EH (cell line): ENCODE results near the gene ATG13.

Source experiments
- DNase-seq: peaks from one replicate; pipeline ENCODE4 v3.0.0-alpha.2; 2015; ENCODE audit warnings: low read depth

Gene ATG13

DNA sequence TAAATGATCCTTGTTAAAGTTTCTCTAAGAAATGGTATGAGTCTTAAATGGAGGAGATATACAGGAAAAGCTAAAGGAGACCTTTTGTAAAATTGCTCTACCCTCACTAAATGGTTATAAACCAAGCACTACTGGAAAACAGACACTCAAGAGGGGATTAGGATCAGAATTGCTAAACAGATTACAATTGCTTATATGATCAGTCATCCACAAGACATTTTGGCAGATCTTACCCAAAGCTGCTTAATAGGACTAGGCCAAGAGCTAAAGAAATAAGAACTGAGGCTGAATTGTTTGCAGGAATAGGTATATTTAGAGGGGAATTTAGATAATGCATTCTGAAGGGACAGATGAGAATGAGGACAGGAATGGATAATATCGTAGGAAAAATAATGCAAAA is 9.8 kb upstream of the ATG13 start:
- no peak for DNase-seq

DNA sequence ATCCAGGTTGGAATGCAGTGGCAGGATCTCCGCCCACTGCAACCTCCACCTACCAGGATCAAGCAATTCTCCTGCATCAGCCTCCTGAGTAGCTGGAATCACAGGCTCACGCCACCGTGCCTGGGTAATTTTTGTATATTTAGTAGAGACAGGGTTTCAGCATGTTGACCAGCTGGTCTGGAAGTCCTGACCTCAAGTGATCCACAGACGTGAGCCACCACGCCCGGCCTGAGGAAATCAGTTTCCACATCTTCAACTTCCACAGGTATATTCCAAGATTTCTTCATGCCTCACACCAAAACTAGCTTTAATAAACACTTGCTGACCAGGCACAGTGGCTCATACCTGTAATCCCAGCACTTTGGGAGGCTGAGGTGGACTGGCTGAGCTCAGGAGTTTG is 8.0 kb upstream of the ATG13 start:
- no peak for DNase-seq

DNA sequence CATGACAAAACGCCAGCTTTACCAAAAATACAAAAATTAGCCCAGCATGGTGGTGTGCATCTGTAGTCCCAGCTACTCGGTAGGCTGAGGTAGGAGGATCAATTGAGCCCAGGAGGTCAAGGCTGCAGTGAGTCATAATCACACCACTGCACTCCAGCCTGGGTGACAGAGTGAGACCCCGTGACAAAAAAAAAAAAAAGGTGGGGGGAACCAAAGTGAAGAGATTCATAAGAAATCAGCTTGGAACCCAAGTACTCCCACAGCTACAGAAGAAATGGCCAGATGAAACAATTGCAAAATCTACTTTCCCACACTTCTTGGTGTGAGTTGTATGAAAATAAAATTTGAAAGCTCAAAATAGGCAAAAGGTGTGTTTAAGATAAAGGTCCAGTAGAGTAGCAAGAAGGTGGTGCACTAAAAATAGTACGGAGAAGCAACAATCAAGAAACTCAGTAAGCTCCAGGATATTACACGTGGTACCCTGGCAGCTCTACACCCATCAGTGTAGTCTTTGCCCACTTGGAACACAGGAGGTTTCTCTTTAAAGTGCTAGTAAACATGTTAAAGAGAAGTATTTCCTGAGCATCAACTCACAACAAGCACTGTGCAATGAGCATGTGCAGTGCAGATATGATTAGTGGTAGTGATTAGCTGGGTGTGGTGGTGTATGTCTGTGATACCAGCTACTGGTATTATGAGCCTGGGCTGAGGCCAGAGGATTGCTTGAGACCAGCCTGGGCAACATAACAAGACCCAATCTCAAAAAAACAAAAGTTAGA is 5.6 kb upstream of the ATG13 start:
- DNase-seq, result no peak

DNA sequence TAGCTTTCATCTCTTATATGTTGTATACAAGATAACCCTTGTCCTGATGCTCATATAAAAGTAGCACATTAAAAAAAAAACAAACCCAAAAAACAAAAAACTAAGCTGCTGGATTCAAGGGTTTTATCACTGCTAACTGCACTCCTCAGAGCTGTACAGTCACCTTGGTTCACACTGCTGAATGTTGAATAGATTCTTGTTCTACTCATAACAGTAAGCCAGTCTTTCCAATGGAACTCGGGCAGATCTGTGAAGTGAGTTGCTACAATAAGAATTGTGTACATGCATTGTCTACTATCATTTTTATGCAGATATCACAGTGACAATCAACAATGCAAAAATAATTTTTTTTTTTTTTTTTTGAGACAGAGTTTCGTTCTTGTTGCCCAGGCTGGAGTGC is 5.0 kb upstream of the ATG13 start:
- no peak for DNase-seq

DNA sequence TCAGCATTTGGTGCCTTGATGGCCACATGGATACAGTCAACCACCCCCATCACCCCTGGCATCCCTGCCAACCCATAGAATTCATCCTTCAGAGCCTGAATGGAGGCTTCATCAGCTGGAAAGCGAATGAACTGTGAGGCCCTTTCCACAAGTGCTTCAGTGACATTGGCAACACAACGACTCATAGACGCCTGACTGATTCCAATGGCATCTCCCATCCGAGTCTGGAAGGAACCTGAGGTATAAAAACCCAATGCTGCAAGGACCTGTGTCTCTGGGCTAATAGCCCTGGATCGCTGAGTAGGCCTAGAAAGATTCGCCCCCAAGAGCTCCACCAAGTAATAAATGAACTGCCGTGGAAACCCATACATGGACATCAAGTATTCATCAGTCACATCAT is 1.6 kb upstream of the ATG13 start:
- DNase-seq, result peak; percentile 53

DNA sequence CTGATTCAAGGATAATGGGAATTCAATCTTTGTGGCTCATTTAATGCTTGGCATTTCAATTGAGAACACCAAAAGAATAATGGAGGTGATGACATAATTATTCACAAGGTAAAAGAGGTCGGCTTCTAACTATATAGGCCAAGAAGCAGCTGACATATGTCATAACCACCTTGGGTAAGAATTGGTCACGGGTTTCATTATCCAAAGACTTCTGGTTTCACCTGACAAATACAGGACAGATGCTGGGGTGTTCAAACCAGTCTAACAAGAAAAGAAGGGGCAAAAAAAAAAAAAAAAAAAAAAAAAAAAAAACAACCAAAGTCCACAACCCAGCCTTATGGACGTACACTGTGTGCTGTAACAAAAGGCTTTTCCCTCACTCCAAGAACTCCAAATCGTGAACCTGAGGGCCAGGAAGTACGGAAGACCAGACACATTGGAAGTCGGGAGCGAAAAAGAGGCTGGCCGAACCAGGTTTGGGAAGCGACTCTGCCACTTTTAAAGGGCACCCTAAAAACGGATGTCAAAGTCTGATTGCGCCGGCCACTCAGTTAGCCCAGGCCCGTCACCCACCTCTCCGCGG is 711 bp upstream of the ATG13 start:
- DNase-seq, result peak; percentile 9

DNA sequence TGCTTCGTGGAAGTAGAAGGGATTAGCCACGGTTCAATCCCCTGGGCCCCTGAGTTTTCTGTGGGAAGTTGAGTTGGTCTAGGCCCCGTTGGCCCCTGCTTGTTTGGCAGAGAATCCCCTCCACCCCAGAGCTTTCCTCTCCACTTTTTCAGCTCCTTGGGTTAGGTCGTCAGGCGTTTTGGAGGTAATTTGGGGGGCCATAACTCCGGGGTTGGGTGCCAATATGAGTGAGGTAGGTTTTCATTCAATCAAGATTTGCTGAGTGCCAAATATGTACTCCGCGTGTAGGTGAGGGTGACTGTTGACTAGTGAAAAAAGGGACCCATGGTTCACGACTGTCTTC is 590 bp downstream of the ATG13 start:
- no peak for DNase-seq

DNA sequence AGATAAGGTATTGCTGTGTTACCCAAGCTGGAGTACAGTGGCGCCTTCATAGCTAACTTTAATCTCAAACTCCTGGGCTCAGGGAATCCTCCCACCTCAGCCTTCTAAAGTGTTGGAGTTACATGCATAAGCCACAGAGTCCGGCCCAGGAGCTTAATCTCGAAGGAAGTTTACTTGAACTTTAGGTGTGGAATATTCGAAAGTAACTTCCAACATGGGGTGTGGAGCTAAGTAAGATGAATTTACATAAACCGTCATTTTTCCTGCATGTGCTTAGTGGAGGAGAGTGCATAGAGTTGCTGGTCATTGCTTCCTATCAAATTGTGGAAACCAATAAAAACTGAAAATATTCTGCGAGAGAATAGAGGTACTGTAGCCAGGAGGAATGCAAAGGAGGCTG is 1.5 kb downstream of the ATG13 start:
- DNase-seq, result no peak

DNA sequence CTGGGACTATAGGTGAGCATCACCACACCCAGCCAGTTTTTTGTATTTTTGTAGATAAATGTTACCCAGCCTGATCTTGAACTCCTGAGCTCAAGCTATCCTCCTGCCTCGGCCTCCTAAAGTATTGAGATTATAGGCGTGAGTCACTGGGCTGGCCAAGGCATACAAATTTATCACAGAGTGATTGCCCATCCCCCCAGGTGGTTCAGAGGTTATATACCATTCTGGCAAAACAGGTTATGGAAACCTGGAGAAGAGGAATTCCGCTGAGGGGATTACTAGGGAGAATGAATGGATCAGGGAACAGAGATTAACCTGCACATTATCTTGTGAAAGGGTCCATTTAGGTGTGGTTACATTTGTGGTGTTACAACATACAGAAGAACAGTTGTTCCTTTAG is 8.1 kb downstream of the ATG13 start:
- no peak for DNase-seq

DNA sequence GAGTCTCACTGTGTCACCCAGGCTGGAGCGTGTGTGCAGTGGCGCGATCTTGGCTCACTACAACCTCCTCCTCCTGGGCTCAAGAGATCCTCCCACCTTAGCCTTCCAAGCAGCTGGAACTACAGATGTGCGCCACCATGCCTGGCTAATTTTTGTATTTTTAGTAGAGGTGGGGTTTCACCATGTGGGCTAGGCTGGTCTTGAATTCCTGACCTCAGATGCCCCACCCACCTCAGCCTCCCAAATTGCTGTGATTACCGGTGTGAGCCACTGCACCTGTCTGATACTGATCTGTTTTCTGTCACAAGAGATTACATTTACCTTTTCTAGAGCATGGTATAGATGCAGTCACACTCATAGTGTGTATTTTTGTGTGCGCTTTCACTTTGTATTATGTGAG is 11.6 kb downstream of the ATG13 start:
- no peak for DNase-seq

DNA sequence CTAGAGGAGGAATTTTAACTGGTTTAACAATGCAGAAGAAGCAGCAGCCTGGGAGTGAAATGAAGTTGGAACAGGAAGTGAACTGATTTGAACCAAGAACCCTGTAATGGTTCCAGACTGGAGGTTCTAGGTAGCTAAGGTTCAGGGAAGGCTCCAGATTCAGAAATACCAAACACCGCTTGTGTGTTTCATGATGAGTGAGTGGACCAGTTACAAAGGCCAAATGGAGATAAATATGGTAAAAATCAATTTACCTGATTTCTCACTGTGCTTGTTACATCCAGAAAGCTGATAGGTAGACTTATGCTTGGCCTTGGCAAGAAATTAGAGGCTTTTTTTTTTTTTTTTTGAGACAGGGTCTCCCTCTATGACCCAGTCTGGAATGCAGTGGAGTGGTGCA is 12.9 kb downstream of the ATG13 start:
- DNase-seq, result no peak

DNA sequence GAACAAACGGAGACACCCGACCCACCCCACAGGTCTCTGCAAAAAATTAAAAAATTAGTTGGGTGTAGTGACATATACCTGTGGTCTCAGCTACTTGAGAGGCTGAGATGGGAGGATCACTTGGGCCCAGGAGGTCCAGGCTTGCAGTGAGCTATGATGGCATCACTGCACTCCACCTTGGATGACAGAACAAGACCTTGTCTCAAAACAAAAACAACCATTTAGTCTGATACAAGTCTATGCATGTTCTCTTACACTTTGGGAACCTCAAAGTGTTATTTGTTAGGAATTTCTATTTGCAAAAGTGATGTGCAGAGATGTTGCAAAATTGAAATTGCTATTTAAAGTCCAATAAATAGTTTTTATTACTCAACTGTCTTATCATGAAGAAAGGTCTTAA is 14.3 kb downstream of the ATG13 start:
- DNase-seq, result no peak

DNA sequence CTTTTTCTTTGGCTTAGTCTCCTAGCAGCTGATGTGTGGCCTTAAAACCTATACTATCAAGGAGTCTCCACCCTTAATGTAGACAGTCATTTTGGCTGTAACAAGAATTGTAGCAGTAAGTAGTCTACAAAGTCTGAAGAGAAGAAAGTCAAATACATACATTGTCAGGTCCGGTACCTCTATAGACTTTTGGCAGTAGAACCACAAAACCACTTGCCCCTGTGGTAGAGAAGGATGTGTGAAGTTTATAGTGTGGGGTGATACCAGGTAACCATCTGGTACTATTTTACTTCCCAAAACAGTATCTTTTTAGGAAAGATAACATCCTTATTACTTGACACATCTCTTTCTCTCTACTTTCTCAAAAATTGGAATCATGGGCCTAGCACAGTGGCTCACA is 15.1 kb downstream of the ATG13 start:
- no peak for DNase-seq

DNA sequence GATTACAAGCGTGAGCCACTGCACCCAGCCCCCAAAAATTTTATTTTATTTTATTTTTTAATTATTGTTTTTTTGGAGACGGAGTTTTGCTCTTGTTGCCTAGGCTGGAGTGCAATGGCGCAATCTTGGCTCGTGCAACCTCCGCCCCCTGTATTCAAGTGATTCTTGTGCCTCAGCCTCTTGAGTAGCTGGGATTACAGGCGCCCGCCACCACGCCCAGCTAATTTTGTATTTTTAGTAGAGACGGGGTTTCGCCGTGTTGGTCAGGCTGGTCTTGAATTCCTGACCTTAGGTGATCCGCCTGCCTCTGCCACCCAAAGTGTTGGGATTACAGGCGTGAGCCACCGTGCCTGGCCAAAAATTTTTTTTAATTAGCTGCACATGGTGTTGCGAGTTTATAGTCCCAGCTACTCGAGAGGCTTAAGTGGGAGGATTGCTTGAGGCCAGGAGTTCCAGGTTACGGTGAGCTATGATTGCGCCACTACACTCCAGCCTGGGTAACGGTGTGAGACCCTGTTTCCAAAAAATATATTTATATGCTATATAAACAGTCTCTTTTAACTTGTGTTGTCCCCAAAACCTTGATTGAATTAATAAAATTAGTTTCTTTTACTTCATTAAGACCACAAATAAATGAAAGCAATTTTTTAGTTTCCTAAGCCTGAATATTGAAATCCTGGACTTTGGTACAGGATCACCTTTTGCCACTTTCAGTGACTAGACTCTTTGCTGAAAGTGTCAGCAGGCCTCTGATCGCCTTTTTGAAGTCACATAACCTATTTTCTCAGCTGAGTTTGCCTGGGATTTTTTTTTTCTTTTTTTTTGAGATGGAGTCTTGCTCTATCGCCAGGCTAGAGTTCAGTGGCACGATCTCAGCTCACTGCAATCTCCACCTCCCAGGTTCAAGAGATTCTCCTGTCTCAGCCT is 16.2 kb downstream of the ATG13 start:
- no peak for DNase-seq

DNA sequence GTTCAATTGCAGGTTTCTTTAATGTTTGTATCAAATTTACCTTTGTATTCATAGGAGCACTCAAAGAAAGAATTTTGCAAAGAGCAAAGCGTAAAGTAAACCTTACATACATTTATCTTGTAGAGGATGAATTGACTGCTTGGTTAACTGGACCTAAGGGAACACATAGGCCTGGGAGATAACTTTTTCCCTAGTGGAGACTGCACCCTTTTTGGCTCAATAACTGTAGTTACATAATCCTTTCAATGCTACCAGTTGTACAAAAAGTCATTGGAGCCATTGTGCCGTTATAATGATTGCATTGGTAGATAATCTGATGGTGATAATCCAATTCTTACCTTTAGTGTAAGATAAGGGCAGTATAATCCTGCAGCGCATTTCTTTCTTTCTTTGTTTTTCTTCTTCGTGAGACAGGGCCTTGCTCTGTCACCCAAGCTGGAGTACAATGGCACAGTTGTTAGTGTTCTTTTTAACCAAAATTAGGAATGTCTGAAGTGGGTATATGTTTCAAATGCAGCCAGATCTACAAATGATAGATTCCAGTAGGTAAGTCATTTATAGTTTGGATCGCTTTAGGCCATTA is 18.3 kb downstream of the ATG13 start:
- no peak for DNase-seq

DNA sequence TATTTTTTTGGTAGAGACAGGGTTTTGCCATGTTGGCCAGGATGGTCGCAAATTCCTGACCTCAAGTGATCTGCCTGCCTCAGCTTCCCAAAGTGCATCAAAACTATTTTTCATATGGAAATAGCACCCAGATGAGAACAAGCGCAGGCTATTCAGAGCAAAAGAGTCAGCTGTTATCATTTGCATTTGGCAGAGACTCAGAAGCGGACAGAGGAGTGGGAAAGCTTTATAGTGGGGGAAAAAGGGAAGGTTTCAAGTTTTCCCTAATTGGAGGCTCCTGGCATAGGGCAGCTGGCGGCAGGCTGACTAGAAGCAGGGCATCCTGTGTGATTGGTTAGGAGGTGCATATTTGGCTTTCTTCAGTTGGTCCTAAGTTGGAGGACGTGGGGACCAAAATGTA is 20.2 kb downstream of the ATG13 start:
- no peak for DNase-seq

DNA sequence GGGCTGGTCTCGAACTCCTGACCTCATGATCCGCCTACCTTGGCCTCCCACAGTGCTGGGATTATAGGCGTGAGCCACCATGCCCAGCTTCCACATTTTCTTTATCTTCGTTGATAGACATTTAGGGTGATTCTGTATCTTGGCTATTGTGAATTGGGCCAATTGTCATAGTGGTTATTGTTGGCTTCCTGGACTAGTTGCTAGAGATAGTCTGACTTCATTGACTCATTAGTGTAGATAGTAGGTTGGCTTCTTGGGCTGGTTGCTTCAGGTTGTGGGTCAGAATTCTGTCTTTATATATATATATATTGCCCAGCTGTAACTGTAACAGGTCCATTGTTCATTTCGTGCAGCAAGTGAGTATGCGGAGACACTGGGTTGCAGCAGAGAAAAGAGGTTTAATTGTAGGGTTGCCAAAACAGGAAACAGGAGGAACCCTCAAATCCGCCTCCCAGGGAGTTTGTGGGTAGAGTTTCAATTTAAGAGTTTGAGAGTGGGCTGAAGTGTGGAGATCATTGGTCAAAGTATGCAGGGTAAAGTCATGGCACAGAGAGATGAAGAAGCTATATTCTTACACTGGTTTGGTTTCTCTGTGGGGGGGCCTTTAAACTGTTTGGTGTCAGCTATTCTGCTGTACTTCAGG is 22.0 kb downstream of the ATG13 start:
- no peak for DNase-seq

DNA sequence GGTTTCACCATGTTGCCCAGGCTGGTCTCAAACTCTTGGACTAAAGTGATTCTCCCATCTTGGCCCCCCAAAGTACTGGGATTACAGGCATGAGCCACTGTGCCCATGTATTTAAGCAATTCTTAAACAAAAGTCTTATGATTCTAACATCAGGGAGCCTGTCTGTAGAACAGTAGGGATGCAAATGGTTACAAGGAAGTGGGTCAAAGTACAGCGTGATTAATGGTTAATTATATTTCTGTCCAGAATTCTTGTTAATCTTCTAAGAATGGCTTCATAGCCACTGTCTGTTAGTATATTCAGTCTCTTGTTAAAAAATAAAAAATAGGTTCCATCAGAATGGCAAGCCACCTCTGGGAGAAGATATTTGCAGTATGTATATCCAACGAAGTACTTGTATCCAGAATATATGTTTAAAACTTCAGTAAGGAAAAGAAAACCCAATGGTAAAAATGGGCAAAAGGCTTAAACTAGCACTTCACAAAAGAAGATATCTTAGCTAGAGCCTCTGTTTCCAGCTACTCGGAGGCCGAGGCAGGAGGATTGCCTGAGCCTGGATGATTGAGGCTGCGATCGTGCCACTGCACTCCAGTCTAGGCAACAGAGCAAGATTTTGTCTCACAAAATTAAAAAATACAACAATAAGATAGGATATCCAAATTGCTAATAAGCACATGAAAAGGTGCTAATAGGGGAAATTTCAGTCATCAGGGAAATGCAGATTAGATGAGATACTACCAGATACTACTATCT is 22.9 kb downstream of the ATG13 start:
- no peak for DNase-seq

DNA sequence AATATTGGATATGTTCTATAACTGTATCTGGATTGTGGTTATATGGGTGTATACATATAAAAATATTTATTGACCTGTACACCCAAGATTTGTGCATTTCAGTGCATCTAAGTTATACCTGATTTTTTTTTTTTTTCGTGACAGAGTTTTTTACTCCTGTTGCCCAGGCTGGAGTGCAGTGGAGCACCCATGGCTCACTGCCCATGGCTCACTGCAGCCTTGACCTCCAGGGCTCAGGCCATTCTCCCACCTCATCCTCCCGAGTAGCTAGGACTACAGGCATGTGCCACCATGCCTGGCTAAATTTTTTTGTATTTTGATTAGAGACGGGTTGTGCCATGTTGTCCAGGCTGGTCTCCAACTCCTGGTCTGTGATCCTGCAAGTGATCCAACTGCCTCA is 24.3 kb downstream of the ATG13 start:
- no peak for DNase-seq

DNA sequence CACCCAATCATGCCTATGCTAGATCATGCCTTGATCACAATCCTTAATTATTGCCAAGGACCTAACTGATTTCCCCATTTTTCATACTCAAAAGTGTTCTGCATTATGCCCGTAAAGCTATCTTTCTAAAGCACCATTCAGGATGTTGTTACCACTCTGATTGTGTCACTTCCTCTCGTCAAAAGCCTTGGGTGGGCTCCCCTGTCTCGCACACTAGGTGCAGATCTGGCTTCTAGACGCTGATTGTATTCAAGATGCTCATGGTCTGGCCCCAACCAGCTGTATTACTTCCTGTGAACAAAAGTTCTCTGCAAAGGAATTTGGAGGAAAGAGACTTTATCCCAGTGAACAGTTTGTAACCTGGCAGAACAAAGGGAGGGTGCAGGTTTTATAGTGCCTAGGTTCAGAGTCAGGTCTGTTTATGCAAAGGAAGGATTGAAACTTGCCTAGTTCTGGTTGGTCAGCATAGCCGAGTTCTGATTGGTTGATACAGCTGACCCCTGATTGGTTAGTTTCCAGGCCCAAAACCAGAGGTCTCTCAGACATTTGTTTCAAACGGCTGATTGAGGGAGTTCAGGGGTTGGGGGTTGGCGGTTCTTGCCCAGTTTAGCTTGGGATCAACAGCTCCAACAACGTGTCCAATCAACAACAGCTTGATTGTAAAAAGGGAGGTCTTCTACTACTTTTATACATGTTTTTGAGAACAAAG is 25.4 kb downstream of the ATG13 start:
- no peak for DNase-seq

DNA sequence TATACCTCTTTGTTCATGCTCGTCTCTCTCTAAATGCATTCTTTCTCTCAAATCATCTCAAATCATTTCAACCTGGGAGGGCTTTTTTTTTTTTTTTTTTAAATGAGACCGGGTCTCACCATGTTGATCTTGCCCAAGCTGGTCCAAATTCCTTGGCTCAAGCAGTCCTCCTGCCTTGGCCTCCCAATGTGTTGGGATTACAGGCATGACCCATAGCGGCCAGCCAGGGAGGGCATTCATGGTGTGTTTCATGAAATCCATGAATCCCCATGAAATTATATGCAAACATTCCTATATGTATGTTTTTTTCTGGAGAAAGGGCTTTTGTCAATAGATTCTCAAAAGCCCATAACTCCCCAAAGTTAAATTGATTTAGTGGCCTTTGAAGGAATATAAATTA is 26.2 kb downstream of the ATG13 start:
- no peak for DNase-seq
